NK-92 (cell line): ENCODE data around the gene KYAT1.
"Not testable (repeated sequence)": the region's sequence is repeated elsewhere in the genome, so short reads cannot be mapped to it uniquely, and the experiment has no call there.

Experiments used
- DNase-seq: peaks from one replicate; lab custom pipeline; 2025; ENCODE audit not compliant: unreplicated experiment; lab: John Stamatoyannopoulos, UW

Gene KYAT1

GRCh38 chr9:128843171-128843570, 38.6 kb downstream of the KYAT1 start:
- not testable (repeated sequence) for DNase-seq

GRCh38 chr9:128841694-128842492, 39.9 kb downstream of the KYAT1 start:
- no peak for DNase-seq

- DNase-seq, result no peak
These were observed 41.2 kb downstream of the KYAT1 start for GRCh38 chr9:128840524-128840923.

GRCh38 chr9:128838338-128838737, 43.4 kb downstream of the KYAT1 start:
- DNase-seq, result no peak

GRCh38 chr9:128836509-128837145, 45.1 kb downstream of the KYAT1 start:
- DNase-seq, result no peak

GRCh38 chr9:128835246-128836210, 46.2 kb downstream of the KYAT1 start:
- DNase-seq, result no peak

- DNase-seq, result no peak
These were observed 48.1 kb downstream of the KYAT1 start for GRCh38 chr9:128833696-128834095.

- peak; percentile 49 for DNase-seq
These were observed 52.1 kb downstream of the KYAT1 start, which contains the start of gene SPOUT1 for GRCh38 chr9:128829477-128830251. Gene SPOUT1 (minus strand): TSS chr9:128829794. CDS start chr9:128829780, 14 bp downstream.

GRCh38 chr9:128828719-128829452, 52.9 kb downstream of the KYAT1 start:
- no peak for DNase-seq

GRCh38 chr9:128828267-128828666, 53.5 kb downstream of the KYAT1 start:
- DNase-seq, result no peak

- no peak for DNase-seq
These were observed 55.6 kb downstream of the KYAT1 start for GRCh38 chr9:128825923-128826700.

GRCh38 chr9:128824911-128825310, 56.8 kb downstream of the KYAT1 start:
- no peak for DNase-seq

GRCh38 chr9:128823903-128824406, 57.8 kb downstream of the KYAT1 start:
- no peak for DNase-seq

- DNase-seq, result no peak
These were observed 58.3 kb downstream of the KYAT1 start for GRCh38 chr9:128823362-128823902.

- DNase-seq, result no peak
These were observed 59.2 kb downstream of the KYAT1 start for GRCh38 chr9:128822407-128823042.

- DNase-seq, result no peak
These were observed 60.0 kb downstream of the KYAT1 start for GRCh38 chr9:128821584-128822406.
